Activated T-helper 1 cell treated with anti-CD3 and anti-CD28 coated beads, Interleukin-2, amount 50 U/mL, for 16 hours (primary cell): ENCODE measurements around the gene LRRC37A2.
"Not testable (repeated sequence)": the region's sequence is repeated elsewhere in the genome, so short reads cannot be mapped to it uniquely, and the experiment has no call there.

ENCODE experiments used
- DNase-seq, 2 donors: peaks; one replicate each; pipeline ENCODE4 v3.0.0-alpha.2; 2020; ENCODE audit warnings: low read depth in 1 of 2, low spot score in 1 of 2

Gene LRRC37A2

DNA sequence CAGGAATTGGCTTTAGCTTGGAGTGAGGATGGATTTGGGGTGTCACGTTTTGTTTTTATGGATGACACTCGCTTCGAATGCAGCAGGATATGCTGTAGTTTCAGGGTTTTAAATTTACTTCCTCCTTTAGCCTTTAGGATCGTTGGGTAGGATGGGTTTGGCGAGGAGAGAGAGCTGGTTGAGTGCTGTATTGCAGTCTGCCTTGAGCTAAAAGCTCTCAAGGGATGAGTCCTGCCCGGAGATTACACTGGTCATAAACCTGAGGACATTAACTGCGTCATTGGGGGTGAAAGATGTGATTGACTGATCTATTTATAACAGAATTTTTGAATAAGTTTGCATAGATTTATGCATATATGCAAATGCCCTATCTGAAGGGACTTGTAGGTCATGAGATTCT is 79.1 kb downstream of the LRRC37A2 start:
- not testable (repeated sequence) for DNase-seq

DNA sequence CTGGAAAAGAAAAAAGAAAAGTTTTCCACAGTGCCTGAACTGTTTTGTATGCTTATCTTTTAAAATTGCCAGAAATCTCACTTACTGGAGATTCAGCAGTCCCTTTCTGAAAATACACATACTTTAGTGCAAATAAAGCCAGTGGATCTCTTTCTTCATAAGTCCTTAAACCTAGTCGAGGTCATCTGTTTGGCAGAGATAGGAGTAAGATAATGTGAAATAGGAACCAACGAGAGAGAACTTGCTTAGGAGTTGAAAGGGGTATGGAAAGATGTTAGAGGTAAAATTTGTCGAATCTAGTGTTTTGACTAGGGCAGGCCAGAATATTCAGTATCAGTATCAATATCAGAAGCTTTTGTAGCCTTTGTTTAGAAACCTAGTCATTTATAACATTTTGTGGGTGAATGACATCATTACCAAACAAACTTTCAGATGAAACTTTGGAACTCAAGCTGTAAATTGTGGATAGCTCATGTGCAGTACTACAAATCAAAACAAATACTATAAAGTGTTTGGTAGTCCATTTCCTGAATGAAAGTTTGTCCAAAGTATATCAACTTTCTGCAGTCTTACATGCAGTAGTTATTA is 86.2 kb downstream of the LRRC37A2 start:
- DNase-seq: not testable (repeated sequence)

- not testable (repeated sequence) for DNase-seq
Measured at GRCh38 chr17:46600767-46601166, 88.5 kb downstream of the LRRC37A2 start.

DNA sequence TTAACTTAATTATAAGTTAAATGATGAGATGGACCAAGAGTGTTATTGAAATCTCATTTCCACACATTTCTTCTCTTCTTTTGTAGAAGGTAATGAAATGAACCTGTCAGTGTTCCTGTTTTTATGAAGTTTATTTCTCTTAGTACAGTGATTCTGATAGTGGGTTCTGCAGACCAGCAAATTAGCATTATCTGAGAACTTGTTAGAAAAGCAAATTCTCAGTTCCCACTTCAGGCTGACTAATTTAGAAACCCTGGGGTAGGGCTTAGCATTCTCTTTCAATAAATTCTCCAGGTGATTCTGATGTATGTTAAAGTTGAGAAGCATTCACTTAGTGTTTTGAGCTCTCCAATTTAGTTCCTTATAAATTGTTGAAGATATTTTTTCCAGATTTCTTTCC is 90.9 kb downstream of the LRRC37A2 start:
- DNase-seq: not testable (repeated sequence)
